Epidermal melanocyte (primary cell): Measurements from ENCODE around the gene CMC2.

Source experiments
- DNase-seq: peaks from one replicate; pipeline ENCODE4 v3.0.0; 2011; ENCODE audit warnings: low spot score; ENCODE audit not compliant: insufficient read length

The CMC2 gene

GRCh38 chr16:80974649-80975376, 31.9 kb downstream of the CMC2 start:
- no peak for DNase-seq

GRCh38 chr16:80973991-80974390, 32.7 kb downstream of the CMC2 start:
- no peak for DNase-seq

GRCh38 chr16:80972611-80973010, 34.1 kb downstream of the CMC2 start:
- no peak for DNase-seq

- DNase-seq: no peak
These were observed 34.9 kb downstream of the CMC2 start for GRCh38 chr16:80971819-80972218.

- no peak for DNase-seq
These were observed 37.6 kb downstream of the CMC2 start for GRCh38 chr16:80969114-80969484.

- no peak for DNase-seq
These were observed 38.1 kb downstream of the CMC2 start for GRCh38 chr16:80968386-80969113.

GRCh38 chr16:80966617-80967016, 40.1 kb downstream of the CMC2 start:
- no peak for DNase-seq

- no peak for DNase-seq
These were observed 42.3 kb downstream of the CMC2 start for GRCh38 chr16:80964351-80964750.

- DNase-seq: no peak
These were observed 43.8 kb downstream of the CMC2 start for GRCh38 chr16:80962879-80963278.

GRCh38 chr16:80958284-80958683, 48.4 kb downstream of the CMC2 start:
- DNase-seq: no peak

- no peak for DNase-seq
These were observed 51.7 kb downstream of the CMC2 start for GRCh38 chr16:80954985-80955384.

- DNase-seq: no peak
These were observed 57.7 kb downstream of the CMC2 start for GRCh38 chr16:80948886-80949493.

- DNase-seq: no peak
These were observed 58.7 kb downstream of the CMC2 start for GRCh38 chr16:80947708-80948625.

GRCh38 chr16:80947239-80947638, 59.4 kb downstream of the CMC2 start:
- DNase-seq: no peak

- DNase-seq: no peak
These were observed 60.2 kb downstream of the CMC2 start for GRCh38 chr16:80946481-80946880.

- no peak for DNase-seq
These were observed 66.4 kb downstream of the CMC2 start for GRCh38 chr16:80940069-80940856.

GRCh38 chr16:80938879-80939260, 67.8 kb downstream of the CMC2 start:
- no peak for DNase-seq

GRCh38 chr16:80938004-80938878, 68.4 kb downstream of the CMC2 start:
- peak; percentile 65 for DNase-seq

GRCh38 chr16:80936410-80936809, 70.3 kb downstream of the CMC2 start:
- no peak for DNase-seq

GRCh38 chr16:80935691-80936090, 71.0 kb downstream of the CMC2 start:
- DNase-seq: no peak
